HG03378 (cell line): Measurements from ENCODE around the gene SP2.

Source experiments
- ATAC-seq: cut with Tn5 transposase; IDR thresholded peaks from one replicate; pipeline ENCODE4 v1.9.1; 2021; ENCODE audit warnings: mild to moderate bottlenecking, moderate library complexity; ENCODE audit not compliant: unreplicated experiment

SP2 gene

DNA sequence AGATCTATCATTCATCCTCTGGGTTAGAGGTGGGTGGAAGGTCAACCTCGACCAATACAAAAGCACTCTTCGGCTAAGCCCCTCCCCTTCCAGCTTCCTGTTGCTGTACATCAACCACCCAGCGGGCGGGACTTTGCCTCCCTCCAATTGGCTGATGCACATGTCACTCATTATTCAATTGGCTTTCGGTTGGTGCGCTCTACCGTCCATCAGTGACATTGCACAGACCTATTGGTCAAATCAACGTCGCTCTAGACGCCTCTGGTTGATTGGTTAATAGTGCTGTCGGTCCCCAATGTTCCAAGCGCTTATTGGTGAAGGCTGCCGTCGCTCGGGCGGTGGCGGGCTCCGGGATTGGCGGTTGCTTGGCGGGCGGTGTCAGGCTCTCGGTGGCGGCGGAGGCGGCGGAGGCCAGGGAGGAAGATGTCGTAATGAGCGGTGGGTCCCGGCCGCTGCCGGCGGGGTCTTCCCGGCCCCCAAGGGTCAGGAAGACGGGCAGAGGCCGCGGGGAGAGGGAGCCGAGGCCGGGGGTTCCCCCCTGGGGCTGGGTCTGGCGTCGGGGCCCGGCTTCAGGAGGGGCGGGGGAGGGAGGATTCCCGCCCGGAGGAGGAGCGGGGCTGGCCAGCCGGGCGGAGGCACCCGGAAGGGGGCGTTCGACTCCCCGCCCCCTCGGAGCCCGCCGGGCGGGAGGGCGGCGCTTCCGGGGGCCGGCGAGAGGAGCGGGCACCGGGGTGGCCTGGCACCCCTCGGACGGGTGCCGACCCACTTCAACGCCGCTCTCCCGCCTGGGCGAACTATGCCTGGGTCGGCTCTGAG, at the start of gene SP2:
TSS of gene SP2 (plus strand) at position 381 of the 816 bp plus-strand sequence. CDS start at position 432, 51 bp downstream.
- peak; percentile 93 for ATAC-seq

- ATAC-seq: no peak
Measured at GRCh38 chr17:47846716-47847340, 49.2 kb upstream of the SP2 start.

DNA sequence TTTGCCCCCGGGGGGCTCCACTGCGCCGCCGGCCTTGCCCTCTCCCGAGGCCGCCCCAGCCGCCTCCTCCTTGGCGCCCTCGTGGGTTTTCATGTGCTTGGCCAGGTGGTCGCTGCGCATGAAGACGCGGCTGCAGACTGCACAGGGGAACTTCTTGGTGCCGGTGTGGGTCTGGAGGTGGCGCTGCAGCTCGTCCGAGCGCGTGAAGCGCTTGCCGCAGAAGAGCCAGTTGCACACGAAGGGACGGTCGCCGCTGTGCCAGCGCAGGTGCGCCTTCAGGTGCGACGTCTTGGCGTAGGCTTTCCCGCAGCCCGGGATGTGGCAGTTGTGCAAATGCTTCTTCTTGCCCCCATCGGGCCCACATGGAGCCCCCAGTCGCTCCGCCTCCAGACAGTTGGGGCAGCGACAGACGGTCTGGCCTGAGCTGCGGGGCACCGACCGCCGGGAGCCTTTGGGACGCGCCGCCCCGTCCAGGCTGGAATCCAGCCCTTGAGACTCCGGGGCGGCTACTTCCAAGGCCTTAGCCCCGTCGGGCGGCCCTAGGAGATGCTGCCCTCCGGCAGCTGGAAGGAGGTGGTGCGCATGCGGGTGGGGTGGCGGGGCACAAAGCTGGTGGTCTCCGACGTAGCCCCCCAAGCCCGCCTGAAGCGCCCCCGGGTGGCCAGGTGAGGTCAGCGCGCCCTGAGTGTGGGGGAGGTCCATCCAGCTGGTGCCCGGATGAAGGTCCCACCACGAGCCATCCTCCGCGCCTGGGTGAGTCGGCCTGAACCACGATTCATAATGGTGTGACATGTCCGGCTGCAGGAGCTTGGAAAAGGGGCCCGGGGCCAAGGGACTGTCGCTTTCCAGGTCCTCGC, 48.5 kb upstream of the SP2 start:
- no peak for ATAC-seq

DNA sequence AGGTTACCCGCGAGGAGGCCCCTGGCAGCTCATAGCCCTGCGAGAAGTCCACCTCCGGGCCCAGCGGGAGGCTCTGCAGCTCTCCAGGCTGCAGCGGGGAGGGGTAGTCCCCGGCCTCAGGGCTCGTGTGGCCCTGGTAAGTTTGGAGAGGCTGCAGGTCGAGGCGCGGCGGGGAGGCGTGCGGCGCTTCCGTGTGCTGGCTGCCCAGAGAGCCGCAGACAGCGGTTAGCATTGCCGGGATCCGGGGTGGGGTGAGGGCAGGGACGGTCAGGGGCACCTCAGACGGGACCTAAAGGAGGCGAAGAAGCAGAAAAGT, 47.9 kb upstream of the SP2 start:
- ATAC-seq: no peak

GRCh38 chr17:47850373-47850691, 45.7 kb upstream of the SP2 start:
- ATAC-seq: no peak

DNA sequence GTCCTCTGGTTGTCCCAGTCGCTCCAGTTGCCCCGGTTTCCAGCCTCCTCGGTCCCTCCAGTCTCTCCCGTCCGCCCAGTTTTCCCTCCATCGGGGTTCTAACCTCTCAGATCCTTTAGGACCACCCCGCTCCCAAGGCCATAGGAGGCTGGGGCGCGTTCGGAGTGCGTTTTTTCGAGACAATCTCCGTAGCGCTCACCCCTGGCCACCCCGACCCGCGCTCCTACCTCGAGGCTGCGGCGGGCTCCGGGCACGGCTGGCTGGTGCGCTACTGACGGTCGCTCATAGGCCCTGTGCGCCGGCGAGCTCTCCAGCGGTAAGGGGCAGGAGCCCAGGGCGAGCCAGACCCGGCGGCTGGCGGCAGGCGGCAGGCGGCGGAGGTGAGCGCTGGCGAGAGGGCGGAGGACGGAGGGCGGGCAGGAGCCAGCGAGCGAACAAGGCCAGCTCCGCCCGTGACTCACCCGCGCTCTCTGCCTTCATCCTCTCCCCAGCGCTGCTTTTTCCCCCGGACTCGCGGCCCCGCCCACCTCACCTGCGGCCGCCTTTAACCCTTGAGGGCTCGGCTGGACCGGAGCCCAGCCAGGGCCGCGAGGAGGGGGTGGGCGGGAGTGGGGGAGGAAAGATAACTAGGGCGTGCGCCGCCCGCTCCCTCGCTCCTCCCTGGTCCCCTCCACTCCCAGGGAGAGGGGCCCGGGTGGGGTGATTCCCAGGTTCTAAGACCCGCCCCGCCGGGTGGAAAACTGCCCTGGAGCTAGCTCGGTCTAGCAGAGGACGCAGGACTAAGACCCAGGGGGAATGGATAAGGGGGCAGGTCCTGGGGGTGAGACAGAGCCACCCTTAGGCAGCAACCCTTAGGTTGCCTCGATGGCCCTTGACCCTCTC, 45.1 kb upstream of the SP2 start, which contains the start of gene SP6:
TSS of gene SP6 (minus strand) at position 472 of the 882 bp plus-strand sequence. CDS start 2,734 bp downstream, outside the sequence.
- ATAC-seq: no peak

GRCh38 chr17:47851764-47852112, 44.3 kb upstream of the SP2 start:
- no peak for ATAC-seq

- ATAC-seq: no peak
Measured at GRCh38 chr17:47852113-47852949, 43.7 kb upstream of the SP2 start.

GRCh38 chr17:47853616-47854015, 42.4 kb upstream of the SP2 start:
- ATAC-seq: no peak

- no peak for ATAC-seq
Measured at GRCh38 chr17:47855737-47856136, 40.3 kb upstream of the SP2 start.

DNA sequence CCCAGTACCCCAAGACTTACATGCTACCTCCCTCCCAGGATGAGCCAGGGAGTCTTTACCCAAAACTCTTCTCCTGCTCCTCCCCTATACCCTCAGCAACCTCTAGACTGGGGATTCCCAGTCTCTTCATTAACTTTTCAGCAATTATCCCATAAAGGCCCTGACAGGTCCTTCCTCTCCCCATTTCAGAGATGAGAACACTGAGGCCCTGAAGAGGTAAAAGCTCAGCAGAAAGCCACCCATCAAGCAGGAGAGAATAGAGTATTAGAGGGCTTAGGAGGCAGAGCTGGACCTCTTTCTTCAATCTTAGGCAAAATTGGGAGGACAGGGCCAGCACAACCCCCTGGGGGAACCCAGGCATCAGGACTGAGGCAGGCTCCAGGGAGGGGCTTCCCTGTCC, 39.2 kb upstream of the SP2 start:
- ATAC-seq: no peak

DNA sequence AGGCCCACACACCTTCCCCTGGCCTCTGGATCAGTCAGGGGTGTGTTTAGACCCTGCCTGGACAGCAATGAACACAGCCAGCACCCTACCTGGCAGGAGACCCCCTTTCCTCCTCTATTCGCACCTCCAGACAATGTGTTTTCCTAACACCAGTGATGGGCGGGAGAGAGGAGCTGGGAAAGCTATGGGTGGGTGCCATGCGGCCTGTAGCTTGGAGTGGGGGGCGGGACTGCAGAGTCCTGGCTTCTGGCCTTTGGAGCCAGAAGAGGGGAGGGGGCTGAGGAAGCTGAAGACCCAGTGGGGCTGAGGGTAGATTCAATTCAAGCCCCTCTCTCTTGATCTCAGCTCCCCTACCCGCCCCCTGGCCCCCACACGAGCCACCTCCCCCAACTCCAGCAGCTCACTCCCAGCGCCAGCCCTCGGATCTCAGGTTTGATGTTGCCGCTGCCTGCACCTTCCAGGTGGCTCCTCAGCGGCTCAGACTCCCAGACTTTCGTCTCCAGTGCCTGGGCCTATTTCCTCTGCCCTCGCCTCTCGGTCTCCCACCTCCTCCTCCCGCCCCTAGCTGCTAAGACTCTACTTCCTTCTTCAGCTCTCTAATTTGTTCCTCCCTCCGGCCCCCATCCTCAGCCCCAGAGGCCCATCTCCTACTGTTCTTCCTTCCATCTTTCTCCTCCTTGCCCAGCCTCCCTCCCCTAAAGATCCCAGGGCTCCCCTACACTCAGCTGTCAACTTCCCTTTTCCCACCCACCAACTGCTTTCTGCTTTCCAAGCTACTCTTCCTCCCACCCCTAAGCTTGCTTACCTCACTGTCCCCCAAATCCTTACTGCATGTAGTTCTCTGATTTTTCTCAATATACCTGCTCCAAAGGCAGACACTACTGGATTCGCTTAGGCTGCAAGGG, 38.2 kb upstream of the SP2 start:
- ATAC-seq: no peak

DNA sequence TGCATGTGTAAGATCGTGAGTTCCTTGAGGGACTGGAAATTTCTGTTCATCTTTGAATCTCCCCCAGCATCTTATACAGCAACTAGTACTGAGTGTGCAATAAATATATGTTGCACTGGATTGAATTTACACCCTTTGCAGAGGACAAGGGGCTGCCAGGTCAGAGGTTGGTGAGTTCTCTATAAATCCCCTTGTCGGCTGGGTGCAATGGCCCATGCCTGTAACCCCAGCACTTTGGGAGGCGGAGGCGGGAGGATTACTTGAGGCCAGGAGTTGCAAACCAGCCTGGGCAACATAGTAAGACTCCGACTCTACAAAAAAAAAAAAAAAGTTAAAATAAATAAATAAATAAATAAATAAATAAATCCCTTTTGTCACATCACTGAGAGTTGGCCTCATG, 35.6 kb upstream of the SP2 start:
- no peak for ATAC-seq

DNA sequence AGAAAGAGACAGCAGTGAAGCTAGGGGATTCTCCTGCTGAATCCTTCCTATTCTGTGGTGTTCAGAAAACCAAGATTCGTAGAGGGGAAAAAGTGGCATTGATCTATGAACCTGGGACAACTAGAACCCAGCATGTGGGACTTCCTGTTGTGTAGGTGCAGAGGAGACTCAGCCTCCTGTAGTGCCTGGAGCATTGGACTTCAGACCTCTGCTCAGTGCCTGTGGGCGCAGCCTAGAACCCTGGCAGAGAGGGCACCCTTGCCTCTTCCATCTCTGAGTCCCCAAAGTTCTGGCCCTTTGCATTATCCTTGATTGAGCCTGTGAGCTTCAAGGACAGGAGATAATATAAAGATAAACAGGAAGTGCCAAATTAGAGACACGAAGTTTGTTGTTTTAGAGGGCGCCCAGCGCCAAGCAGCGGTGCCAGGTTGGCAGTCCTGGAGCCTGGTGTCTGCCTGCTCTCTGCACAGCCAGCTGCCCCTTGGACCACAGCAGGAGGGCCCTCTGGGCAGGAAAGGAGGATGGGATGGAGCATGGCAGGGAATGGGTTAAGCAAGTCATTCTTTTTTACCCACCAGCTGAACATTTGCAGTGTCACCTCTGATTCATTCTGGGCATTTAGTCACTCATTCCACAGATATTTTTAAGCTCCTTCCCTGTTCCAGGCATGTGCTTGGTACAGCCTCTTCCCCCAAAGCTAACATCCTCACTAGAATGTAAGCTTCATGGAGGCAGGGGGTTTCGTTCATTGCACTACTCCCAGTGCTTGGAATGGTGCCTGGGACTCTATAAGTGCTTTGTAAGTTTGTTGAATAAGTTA, 33.2 kb upstream of the SP2 start:
- no peak for ATAC-seq

- ATAC-seq: no peak
Measured at GRCh38 chr17:47864791-47865216, 31.2 kb upstream of the SP2 start.

DNA sequence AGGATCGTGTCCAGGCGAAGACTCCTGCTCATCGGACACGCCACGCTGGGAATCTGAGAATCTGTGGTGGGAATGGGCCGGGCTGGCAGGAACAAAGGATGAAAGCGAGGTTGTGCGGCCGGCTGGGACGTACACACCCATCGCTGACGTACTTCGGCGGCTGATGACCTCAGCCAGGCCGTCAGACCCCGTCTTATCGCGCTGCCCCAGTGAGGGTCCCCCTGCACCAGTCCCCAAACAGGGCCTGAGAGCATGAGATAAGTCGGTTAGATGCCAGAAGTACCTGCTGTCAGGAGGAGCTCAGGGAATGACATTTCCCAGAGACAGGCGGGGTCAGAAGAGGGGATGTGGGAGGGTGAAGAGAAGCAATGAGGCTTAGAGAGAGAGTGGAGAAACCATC, 29.1 kb upstream of the SP2 start:
- no peak for ATAC-seq

DNA sequence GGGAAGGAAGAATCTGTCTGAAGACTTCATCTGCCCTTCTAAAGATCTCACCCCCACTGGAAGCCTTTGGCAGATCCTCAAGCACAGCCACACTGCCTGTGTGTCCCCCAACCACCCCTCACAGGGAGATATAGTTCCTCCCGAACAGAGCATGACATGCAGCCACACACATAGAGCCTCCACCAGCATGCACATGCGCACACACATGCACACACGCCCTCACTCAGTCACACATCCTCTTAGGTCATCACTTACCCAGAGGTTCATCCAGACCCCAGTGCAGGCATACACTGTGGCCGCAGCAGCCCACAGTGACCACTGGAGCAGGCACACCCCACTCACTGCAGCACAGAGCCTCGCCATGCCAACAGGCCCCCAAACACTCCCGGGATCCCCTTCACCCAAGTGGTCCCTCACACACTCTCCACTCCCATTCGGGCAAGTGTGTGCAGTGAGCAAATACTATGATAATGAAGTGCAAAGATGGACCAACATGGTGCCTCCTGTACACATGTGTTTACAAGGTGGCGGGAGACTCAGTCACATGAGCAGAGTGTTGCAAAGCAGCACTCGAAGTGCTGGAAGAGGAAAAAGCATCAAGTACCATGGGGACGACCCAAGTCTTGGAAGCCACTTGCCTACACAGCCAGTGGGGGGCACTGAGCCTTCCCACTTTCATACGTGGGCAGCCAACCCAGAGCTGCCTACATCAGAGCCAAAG, 28.1 kb upstream of the SP2 start:
- no peak for ATAC-seq
